Stimulated activated CD4-positive, alpha-beta T cell treated with anti-CD3 and anti-CD28 coated beads, Interleukin-12 subunit alpha, Interleukin-12 subunit beta, amount 100 ng/mL, for 24 hours (primary cell): ENCODE results near the gene PDCD1.
"Not testable (repeated sequence)": the region's sequence is repeated elsewhere in the genome, so short reads cannot be mapped to it uniquely, and the experiment has no call there.

Source experiments
- DNase-seq, 2 experiments: peaks; one replicate each; pipeline ENCODE4 v3.0.0-alpha.2; 2020; ENCODE audit warnings: low read depth in 2 of 2

PDCD1 gene

DNA sequence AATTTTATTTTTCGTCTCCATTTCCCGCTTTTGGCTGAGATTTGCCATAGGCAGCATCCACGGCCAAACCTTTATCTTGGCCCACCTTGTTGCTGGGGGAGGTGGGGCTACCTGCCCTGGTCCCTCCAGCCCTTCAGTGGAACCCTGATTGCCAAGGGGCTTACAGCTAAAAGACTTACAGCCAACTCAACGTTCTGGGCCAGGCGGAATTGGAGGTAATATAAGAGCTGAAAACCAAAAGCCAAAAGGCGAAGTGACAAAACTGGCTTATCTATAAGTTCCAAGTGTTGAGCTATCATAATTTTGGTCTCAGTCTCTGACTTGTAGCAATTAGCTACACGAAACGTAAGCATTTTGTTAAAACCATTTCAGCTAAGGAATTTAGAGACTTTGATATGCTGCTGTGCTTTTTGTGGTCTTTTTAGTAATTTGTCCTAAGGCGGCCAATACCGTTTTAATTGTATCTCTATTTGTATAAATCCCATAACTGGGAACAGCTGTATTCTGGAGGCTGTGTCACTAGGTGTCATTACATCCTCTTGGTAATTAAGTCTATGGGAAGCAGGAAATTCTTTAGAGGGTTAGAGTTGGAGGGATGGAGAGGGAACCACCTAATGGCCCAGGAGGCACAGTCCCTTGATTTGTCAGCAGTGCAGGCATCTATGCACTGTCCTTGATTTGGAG is 24.0 kb downstream of the PDCD1 start:
- DNase-seq = no peak

DNA sequence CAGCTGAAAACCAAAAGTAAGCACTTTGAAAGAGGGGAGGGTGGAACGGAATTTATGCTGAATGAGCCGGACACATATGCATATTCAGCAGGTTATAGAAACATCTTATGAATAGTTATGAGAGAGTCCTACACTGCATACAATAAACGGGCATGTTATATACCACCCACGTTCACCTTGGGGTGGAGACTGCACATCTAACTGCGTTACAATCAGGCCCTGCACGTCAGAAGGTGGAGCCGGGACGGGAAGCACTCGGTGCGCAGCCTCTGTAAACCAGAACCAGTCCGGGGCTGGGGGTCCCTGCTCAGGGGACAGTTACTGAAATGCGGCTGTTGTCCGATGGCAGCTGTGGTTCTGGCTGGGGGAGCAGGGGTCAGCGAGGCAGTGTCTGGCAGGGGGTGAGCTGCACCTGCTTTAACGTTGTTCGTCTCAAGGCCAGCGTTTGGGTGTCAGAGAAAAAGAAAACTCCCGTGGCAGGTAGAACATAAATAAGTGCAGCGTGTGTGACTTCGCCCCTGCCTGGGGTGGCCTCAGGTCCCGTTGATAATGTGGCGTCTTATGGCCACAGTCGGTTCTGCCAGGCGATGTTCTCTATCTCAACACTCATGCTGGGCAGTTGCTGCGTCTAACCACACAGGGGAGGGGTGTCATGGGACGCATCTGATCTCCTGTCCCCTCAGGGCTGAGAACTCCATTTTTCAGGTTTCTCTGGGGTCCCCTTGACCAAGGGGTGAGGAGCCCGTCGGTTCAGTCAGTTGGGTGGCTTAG is 24.8 kb downstream of the PDCD1 start:
- not testable (repeated sequence) for DNase-seq

DNA sequence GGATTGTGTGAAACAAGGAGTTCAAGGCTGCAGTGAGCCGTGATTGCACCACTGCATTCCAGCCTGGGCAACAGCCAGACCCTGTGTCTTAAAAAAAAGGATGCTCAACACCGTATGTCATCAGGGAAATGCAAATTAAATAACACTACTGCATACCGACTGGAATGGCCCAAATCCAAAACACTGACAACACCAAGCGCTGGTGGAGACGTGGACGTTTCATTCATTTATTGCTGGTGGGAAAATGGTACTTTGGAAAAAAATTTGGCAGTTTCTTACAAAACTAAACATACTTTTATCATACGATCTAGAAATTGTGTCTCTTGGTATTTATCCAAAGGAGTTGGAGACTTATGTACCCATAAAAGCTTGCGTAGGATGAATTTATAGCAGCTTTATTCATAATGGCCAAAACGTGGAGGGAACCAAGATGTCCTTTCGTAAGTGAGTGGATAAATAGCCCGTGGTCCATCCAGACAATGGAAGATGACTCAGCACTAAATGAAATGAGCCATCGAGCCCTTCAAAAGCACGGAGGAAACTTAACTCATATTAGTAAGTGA is 25.5 kb downstream of the PDCD1 start:
- no peak for DNase-seq

DNA sequence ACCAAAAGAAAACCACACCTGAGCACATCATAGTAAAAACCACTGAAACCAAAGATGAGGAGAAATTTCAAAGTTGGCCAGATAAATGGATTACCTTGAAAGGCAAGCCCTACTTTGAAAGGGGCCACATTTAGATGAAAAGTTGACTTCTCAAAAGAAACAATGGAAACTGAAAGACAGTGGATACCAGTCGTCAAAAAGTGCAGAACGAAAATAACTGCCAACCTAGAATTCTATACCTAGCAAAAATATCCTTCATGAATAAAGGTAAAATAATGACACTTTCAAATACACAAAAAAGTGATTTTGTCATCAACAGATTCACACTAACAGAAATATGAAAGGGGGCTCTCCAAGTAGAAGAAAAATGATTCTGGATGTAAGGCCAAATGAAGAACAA is 31.3 kb downstream of the PDCD1 start:
- DNase-seq = no peak

DNA sequence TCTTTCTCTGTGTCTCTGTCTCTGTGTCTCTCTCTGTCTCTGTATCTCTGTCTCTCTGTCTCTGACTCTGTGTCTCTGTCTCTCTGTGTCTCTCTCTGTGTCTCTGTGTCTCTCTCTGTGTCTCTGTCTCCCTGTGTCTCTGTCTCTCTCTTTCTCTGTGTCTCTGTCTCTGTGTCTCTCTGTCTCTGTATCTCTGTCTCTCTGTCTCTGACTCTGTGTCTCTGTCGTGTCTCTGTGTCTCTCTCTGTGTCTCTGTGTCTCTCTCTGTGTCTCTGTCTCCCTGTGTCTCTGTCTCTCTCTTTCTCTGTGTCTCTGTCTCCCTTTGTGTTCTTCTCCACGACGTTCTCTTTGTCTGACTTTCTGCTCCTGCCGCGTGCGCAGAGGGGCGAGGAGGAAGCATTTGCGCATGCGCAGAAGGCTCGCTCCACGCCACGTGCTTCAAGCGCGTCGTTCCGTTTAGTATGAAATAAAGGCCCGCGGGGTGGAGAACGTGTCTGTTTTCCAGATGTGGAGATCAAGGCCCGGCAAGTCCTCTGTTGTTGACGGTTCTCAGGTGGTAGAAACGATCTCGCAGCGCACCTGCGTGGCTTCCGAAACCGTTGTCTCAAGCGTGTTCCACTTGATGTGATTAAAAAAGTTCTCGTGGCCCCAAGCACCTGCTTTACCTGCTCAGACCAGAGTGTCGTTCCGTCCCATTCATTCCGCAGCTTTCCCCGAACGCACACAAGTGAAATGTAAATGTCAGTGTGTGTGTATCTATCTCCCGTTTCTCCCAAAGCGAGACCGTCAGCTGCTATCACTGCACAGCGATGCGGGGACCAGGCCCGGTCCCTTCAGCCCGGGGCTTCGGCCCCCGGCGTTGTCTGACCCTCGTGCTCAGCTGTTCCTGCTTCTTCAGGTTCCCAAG is 34.9 kb downstream of the PDCD1 start:
- DNase-seq = not testable (repeated sequence)

DNA sequence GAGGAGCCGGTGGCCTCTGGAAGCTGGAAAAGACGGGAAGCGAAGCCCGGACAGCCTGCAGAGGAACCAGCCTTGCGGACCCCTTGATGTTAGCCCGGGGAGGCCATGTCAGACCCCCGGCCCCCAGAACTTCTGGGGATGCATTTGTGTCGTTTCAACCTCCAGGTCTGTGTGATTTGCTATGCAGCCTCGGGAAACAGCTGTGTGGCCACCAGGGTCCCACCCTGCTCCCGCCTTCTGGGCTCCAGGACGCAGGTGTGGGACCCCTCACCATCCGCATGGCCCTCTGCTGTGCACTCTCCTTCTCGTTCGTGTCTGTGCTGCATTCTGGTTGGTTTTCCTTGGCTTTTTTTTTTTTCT is 36.5 kb downstream of the PDCD1 start:
- DNase-seq = no peak

DNA sequence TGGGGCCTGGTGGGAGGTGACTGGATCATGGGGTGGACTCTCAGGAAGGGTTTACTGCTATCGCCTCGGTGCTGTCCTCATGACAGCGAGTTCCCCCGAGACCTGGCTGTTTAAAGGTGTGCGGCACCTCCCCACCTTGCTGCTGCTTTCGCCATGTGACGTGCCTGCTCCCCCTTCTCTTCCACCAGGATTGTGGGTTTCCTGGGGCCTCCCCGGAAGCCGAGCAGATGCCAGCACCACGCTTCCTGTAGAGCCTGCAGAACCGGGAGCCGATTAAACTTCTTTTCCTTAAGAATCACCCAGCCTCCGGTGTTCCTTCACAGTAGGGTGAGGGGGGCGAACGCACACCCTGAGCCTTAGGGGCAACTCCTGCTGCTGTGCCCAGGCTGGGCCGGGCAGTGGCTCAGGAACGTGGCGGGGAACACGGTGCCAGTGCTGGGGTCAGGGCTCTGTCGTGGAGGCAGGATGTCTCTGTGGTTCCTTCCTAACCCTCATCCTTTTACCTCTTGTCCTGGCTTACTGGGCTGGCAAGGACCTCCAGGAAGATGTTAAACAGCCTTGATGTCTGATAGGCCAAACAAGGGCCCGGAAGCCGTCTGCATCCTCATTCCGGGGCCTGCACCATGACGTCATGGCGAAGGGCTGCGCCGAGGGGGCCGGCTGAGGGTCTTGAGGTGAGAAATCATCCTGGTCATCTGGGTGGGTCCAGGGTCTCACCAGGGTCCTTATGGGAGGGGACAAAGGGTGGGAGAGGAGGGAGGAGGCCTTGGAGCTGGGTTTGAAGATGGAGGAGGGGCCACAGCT is 37.0 kb downstream of the PDCD1 start:
- no peak for DNase-seq

DNA sequence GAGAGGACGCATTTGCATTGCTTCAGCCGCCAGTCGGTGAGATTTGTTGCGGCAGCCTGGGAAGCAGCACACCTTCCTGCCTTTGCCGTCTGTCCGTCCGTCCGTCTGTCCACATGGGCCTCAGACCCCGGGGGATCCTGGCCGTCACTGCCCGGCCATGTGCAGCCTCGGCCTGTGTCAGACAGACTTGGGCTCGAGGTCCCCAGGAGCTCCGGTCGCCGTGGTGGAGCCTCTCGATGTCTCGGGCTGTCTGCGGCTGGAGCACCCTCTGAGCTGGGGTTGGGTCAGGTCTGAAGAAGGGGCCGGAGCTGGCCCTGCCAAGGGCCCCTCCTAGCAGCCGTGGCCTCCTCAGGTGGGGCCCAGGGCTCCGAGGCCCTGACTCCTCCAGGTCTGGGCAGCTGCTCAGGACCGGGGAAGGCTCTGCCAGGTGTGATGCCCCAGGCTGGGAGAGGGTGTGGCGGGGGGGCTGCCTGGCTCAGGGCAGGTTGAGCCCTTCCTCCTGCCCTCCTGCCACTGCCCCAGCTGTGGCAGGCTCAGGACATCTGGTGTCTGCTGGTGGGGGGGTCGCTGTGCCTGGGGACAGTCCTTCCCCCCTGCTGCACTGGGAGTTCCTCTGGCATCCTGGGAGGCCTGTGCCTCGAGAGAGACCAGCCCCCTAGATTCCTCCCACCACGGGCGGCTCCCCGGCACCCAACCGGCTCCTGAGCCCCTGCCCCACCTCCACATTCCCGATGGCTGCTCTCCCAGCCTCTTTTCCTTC is 37.9 kb downstream of the PDCD1 start:
- DNase-seq = no peak

DNA sequence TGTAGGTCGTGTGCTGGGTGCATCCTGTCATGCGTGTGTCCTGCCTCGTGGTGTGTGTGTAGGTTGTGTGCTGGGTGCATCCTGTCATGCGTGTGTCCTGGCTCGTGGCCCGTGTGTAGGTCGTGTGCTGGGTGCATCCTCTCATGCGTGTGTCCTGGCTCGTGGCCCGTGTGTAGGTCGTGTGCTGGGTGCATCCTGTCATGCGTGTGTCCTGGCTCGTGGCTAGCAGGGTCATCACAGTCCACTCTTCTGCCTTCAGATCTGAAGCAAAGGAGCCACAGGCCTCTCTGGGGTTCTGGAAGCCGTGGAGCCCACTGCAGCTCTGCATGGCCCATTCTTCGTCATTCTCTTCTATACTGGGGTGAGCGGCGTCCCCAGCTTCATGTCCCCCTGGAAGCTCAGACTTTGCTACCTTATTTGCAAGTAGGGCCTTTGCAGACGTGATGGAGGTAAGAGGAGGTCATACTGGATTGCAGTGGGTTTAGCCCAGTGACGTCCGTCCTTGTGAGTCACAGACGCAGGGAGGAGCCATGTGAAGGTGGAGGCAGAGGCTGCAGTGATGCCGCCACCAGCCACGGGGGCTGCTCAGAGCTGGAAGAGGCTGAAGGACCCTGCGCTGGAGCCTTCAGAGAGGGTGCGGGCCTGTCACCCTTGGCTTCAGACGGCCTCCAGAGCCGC is 38.6 kb downstream of the PDCD1 start:
- not testable (repeated sequence) for DNase-seq

DNA sequence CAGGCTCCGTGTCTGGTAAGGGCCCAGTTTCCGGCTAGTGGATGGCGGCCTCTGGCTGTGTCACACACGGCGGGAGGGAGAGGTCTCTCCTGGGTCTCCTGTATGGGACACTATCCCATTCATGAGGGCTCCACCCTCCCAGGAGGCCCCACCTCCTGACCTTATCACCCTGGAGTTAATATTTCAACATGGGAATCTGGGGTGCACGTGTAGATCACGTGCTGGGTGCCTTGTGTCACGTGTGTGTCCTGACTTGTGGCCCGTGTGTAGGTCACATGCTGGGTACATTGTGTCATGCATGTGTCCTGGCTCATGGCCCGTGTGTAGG is 39.8 kb downstream of the PDCD1 start:
- DNase-seq = no peak

DNA sequence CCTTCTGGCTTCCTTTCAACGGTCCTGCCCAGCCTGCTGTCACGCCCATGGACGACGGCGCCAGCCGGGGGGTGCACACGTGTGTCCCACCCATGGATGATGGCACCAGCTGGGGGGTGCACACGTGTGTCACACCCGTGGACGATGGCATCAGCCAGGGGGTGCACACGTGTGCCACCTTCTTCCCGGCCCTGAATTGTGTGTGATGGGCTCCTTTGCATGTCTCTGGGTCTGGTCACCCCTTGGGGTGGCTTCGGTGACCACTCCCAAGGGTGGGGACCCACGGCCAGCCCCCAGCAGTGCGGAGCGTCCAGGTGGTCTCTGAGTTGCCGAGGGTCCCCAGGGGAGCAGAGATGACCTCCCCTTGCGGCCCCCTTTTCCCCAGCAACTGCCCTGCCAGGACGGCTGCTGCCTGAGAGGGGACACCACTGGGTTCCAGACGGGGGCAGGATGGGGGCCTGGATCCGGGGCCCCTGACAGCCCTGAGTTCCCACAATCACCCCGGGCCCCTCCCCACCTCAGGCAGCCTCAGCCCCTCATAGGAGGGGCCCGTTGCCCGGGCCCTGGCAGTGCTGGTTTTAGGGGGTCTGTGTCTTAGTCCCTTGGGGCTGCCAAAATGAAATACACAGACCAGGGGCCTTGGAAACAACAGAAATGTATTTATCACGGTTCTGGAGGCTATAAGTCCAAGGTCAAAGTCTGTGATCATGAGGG is 40.3 kb downstream of the PDCD1 start:
- no peak for DNase-seq

DNA sequence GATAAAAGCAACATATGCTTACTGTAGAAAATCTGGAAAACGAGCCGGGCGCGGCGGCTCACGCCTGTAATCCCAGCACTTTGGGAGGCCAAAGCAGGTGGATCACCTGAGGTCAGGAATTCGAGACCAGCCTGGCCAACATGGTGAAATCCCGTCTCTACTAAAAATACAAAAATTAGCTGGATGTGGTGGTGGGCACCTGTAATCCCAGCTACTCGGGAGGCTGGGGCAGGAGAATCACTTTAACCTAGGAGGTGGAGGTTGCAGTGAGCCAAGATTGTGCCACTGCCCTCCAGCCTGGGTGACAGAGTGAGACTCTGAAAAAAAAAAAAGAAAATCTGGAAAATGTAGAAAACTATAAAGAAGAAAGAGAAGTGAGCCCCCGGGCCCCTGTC is 40.9 kb downstream of the PDCD1 start:
- not testable (repeated sequence) for DNase-seq

DNA sequence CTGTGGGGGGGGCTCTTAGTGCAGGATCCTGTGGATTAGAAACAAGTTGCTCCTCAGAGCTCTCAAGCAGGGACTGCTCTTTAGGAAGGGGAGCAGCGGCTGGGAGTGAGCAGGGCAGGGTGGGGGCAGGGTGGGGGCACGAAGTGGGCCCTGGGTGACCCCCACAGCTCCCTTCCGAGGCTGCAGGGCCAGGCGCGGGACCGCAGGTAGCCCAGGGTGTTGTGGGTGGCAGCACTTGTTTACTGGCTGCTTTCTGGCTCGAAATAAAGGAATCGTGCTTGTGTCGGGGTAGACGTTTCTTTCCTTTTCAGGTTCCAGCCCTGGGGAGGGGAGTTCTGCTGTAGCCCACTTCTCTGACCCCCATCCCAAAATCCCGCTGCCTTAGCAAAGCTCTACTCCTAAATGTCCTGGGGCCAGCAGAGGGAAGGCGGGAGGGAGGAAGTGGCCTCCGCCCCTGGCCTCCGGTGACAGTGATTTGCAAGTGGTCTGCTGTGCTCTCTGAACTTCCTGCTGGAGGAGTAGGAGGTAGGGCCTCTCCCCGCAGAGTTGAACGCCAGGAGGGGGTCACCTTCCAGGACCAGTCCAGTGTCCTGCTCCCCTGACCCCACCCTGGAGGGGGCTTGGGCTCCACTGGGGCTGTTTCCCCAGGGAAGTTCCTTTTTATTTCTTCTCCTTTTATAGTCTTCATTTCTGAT is 41.4 kb downstream of the PDCD1 start:
- no peak for DNase-seq

DNA sequence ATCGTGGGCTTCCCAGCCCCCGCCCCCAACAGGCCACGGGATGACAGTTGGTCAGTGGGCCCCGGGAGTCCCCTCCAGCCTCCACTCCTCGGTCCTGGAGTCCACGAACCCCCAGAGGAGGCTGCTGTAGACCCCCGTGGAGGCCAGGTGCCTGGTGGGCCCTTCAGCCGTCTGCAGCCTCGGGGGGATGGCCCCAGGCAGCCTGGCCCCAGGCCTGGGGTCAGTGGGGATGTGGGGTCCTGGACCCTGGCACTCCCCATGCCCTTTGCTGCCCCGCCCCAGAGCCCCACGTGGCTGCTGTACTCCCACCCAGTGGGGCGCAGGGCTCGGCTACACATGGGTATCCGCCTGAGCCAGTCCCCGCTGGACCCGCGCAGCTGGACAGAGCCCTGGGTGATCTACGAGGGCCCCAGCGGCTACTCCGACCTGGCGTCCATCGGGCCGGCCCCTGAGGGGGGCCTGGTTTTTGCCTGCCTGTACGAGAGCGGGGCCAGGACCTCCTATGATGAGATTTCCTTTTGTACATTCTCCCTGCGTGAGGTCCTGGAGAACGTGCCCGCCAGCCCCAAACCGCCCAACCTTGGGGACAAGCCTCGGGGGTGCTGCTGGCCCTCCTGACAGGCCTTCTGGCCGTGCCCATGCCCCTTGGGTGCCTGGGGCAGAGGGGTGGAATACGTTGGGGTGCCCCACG is 42.1 kb downstream of the PDCD1 start:
- DNase-seq = no peak

DNA sequence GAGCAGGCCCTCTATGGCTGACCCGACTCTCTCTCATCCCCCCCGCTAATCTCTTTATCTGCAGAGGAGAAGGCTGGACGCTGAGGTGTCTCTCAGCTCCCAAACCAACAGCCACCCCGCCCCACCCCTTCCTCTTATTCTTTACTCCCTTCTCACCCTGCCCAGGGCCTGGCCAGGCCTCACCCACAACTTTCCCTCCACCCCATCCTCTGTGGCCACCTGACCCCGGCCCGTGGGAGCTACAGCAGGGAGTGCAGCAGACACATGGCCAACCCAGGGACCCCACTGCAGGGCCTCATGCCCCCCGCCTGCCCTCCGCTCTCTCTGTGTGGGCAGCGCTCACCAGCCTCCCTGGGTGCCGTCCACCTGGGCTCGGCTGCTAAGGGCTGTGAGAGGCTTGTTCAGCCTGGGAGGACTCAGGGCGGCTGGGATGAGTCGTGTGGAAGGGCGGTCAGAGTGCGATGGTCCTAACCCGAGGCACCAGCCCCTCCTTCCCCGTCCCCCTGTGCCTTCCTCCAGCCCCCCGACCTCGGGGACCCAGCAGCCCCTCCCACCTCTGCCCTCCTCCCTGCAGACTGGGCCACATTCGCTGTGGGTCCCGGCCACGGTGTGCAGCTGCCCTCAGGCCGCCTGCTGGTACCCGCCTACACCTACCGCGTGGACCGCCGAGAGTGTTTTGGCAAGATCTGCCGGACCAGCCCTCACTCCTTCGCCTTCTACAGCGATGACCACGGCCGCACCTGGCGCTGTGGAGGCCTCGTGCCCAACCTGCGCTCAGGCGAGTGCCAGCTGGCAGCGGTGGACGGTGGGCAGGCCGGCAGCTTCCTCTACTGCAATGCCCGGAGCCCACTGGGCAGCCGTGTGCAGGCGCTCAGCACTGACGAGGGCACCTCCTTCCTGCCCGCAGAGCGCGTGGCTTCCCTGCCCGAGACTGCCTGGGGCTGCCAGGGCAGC is 42.9 kb downstream of the PDCD1 start:
- DNase-seq = no peak

DNA sequence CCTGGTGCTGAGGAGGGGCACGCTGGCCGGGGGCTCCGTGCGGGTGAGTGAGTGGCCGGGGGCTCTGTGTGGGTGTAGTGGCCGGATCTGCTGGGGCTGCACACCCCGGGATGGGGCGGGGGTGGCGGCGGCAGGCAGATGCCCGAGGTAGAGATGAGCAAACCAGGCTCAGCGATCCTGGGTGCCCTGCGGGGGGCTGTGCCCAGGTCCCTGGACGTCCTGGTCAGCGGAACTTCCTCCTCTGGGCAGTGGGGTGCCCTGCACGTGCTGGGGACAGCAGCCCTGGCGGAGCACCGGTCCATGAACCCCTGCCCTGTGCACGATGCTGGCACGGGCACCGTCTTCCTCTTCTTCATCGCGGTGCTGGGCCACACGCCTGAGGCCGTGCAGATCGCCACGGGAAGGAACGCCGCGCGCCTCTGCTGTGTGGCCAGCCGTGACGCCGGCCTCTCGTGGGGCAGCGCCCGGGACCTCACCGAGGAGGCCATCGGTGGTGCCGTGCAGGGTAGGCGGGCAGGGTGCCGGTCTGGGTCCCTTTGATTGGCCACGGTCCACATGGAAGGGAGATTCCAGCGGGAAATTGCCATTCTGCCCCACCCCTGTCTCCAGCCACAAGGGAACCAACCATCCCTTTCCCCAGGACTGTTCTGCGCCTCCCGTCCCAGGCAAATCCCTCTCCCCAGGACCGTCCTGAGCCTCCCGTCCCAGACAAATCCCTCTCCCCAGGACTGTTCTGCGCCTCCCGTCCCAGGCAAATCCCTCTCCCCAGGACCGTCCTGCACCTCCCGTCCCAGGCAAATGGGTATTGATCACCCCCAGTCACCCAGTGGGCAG is 43.8 kb downstream of the PDCD1 start:
- DNase-seq = no peak

DNA sequence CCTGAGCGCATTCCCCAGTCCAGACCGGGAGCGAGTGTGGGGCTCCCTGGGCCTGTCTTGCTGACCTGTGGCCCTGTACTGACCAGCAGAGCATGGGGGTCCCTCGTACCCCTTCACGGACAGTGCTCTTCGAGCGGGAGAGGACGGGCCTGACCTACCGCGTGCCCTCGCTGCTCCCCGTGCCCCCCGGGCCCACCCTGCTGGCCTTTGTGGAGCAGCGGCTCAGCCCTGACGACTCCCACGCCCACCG is 44.4 kb downstream of the PDCD1 start:
- DNase-seq = no peak
